Measurements from ENCODE around the gene HEPN1. TPM values are rescaled to one million over a fixed set of nuclear protein-coding genes. Genes with fewer than 3 reads are reported as not detected.

The HEPN1 gene
- total RNA-seq, 1 donor from 2014 or later, result not detected

DNA sequence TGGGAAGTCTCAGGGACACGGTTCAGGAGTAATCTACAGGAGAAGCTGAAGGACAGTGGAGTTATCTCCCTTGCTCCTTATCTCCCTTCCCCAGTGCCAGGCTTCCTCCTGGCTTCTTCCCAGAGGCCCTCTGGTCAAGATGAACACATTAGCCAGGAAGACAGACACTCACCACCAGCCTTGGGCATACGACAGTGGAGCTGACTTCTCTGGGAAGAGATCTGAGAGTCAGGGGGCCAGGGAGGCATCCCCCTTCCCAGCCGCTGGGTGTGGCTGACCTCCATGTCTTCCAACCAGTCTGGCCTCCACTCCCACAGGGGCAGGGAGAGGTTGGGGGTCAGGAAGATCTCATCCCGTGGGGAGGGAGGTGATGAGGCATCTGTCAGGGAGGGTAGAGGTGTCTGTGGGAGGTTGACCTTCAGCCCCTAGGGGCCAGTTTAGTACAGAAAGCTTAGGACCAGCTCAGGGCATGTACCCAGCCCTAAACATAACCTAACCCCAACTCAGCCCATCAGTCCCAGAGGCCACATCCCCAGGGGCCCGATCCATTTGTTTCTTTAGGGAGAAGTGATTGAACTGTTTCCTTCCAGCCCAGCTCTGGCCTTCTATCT, 34.1 kb upstream of the HEPN1 start:
- DNase-seq (ENCODE audit: low read depth), result no peak

DNA sequence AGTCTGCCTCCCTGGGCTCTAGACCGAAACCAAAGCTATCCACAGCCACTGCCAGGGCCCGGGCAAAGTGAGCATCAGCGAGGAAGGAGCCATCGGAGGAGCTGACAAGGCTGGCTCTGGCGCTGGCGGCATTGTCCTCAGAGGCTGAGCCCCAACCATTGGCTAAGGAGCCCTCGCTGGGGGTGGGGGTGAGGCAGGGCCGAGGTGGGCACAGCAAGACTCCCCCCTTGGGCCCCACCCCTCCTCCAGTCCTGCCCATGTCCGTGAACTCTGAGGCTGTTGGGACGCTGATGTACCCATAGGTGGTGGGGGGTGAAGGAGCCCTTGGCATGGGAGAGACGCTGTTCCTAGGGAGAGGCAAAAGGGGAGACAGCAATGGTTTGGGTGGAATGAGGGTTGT, 32.6 kb upstream of the HEPN1 start:
- no peak for DNase-seq (ENCODE audit: low read depth)

- no peak for DNase-seq (ENCODE audit: low read depth)
Measured at GRCh38 chr11:124886978-124887666, 31.9 kb upstream of the HEPN1 start.

DNA sequence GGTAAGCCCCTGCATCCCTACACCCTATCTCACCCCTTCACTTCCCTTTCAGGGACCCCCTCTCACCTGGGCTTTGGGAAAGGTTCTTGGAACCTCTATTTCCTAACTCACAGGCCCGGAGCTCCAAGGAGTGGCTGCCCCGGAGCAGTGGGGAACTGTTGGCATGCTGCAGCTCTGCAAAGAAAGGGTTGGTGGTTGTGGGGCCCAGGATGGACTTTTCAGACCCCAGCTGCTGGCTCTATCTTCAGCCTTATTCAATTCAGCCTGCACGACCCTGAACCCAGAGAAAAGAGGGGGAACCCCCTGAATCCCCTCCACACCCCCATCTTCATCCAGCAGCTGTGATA, 31.4 kb upstream of the HEPN1 start:
- DNase-seq (ENCODE audit: low read depth), result no peak

DNA sequence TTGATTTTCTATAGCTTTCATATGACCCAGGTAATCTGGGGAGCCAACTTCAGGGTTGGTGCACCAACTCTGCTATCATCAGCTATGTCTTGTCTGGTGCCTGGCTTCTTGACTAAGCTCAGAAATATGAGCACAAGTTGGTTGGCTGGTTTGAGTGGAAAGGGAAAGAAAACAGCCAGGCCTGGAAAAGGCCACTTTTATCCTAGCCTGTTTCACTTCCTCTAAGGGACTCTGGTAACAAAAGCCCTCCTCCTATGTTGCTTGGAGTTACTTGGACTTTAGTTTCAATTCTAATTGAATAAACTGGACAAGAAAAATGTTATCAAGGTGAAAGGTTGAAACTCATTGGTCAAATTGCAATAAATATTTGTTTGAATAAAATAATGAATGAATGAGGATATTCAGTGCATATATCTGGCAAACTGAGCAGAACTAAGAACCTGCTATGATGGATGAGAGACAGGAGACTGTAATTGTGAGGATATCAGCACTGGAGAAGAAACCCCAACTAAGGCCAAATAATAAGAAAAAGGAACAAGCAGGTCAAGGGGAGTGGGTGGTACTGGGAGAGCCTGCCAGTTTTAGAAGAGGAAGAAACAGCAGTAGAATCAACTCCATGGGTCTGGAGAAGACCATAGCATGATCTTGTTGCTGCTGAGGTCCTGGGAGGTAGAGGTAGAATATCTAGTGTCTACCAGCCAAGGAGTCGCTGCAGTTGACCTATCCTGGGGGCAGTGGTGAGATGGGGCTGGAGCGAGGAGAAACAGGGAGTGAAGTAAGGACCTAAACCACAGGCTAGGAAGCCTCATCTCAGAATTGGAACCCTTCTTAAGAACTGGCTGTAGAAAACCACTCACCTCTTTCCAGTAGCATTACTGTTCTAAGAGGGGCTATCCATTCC, 29.6 kb upstream of the HEPN1 start:
- no peak for DNase-seq (ENCODE audit: low read depth)

DNA sequence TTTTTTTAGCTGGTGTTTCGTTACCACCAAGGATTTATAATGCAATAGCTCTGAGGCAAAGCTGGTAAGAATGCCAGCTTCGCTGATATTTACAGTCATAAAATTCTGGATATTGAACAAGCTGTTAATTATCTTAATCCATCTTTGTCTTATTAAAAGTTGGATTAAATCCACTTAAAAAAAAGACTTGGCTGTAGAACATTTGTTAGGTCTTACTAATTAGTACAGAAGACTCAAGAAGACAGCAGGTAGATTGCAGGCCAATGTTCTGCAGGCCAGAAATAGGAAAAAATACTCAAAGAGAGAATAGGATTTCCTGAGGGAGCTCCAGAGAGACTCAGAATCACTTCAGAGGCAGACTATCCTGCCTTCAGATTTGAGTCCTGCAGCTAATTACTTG, 28.9 kb upstream of the HEPN1 start:
- DNase-seq (ENCODE audit: low read depth), result no peak

DNA sequence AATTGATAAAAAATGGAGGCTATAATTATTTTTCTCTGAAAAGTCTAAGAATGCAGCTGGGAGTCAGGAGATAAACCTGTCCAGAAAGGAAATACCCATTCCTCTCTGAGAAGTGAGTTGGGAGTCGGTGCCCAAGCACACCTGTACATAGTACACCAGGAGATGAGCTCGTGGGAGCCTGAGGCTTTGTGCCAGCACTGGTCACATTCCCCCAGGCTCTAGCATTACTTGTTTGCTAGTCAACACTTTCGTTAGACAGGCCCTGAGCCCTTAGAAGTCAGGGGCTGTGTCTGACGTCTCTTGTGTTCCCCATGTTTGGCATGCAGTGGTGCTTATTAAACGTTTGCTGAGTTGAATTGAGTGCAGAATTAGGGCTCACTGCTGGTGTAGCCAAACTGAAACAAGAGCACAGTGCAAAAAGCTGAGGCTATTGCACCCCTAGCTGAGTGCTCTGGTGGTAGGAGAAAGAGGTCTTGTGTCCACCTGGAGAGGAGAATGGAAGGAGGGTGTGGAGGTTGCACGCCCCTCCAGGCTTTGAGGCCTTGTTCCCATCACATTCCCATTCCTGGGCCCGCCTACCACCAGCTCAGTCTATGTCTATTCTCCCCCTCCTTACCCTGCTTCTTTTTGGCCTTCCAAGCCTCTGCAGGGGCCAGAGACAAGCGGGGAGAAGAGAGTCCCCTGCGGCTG, 28.2 kb upstream of the HEPN1 start:
- DNase-seq (ENCODE audit: low read depth), result no peak

- no peak for DNase-seq (ENCODE audit: low read depth)
Measured at GRCh38 chr11:124891373-124891861, 27.6 kb upstream of the HEPN1 start.

DNA sequence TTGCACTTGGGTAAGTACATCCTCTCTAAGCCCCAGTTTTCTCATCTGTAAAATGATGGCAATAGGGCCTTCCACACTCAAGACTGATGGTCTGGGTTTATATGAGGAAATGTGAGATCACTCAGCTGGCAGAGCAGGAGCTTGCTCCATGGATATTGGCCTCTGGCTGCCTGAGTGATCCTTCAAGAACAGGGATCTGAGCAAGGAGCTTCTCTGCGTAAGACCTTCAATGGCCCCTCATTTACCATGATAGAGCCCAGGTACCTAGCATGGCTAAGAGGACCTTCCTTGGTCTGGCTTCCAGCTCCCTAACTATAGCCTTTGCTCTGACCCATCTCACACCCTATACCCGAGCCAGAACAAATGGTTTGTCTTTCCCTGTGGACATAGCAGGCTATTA, 26.9 kb upstream of the HEPN1 start:
- DNase-seq (ENCODE audit: low read depth), result no peak

- DNase-seq (ENCODE audit: low read depth), result no peak
Measured at GRCh38 chr11:124892750-124893454, 26.1 kb upstream of the HEPN1 start.

- DNase-seq (ENCODE audit: low read depth), result no peak
Measured at GRCh38 chr11:124893781-124894401, 25.2 kb upstream of the HEPN1 start.

- no peak for DNase-seq (ENCODE audit: low read depth)
Measured at GRCh38 chr11:124894606-124895430, 24.2 kb upstream of the HEPN1 start.

DNA sequence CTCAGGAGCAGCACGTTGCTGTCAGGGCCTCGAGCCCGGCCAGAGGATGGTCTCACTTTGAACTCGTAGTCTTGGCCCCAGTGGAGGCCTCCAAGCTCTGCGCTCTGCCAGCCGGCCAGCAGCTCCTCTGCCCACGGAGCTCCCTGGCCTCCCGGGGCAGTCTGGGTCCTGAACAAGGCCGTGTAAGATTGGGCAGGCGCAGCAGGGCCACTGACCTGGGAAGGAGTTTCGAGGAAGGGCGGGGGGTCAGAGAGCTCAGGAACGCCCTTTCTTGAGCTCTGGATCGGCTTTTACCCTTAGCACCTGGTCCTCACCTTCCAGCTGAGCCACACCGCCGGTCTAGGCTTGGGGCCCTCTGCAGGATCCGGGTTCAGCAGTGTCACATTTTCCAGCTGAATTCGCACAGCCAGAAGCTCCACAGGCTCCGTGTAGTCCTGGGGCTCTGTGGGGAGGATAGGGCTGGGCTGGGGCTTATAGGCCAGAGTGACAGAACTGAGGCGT, 23.5 kb upstream of the HEPN1 start:
- DNase-seq (ENCODE audit: low read depth), result no peak

GRCh38 chr11:124896071-124896750, 22.8 kb upstream of the HEPN1 start:
- DNase-seq (ENCODE audit: low read depth), result no peak

DNA sequence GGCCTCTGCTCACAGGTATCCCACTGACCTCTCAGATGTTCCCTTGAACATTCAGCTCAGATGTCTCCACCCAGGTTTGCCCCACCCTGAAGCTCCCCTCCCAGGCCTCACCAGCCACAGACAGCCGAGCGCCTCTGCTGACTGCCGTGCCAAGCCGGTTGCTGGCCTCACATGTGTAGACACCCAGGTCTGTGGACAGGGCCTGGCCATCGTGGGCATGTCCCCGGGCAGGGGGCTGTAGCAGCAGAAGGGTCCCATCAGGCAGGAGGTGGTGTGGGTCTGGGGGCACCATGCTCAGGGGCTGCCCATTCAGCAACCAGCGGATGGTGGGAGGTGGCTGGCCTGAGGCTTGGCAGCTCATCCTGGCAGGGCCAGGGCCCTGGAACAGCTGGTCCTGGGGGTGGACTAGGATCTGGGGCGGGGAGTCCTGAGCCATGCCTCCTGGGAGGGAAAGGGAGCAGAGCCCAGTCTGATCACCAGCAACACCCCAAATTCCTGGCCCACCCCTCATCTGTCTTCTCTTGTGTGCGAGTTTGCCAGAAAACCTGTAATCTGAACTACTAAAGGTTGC, 22.1 kb upstream of the HEPN1 start:
- no peak for DNase-seq (ENCODE audit: low read depth)

DNA sequence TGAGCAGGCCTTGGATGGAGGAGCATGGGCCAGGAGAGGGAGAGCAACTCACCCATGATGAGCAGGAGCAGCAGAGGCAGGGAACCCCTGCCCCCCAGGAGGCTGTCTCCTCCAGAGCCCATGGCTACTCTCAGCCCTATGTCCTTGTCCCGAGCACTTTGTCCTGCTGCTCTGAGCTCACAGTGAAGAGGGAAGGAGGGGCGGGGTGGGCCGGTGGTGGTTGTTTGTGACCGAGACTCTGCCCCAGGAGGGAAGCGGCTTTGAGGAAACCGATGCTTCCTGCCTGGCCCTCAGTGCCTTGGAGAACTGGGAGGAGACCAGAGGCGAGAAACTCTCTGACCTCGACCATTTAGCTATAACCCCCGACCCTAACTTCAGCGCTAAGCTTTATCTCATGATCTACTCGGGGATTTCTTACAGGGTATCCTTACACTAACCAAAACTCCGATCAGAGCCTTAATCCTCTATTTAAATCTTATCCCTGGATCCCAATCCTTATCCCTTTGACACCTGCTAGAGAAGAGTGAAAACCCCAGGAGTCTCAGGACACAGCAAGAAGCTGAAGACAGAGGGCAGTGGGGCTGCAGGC, 21.3 kb upstream of the HEPN1 start, which contains the start of gene ROBO4:
ROBO4 (minus strand) TSS at position 192 of the 589 bp plus-strand sequence; CDS start at position 122, 70 bp downstream.
- no peak for DNase-seq (ENCODE audit: low read depth)

DNA sequence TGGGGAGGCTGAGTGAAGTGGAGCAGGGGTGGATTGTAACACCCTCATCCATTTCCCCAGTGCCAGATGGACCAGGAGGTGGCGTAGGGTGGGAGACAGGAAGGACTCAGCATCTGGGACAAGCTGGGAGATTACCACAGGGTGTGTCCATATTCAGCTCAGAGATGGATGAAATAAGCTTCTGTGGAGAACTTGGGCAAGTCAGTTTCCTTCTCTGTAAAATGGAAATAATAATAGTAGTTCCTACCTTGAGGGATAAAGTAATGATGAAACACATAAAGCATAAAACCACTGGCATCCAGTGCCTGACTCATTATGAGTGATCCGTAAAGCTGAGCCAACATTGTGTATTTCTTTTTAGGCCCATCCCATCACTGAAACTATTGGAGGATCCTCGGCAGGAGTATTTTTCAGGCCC, 20.8 kb upstream of the HEPN1 start:
- DNase-seq (ENCODE audit: low read depth), result peak; percentile 91

GRCh38 chr11:124898711-124899110, 20.3 kb upstream of the HEPN1 start:
- no peak for DNase-seq (ENCODE audit: low read depth)
